H1 (cell line): ENCODE results near the gene MED12L. TPM values are rescaled to one million over a fixed set of nuclear protein-coding genes. Genes with fewer than 3 reads are reported as not detected.

Experiments
- CTBP2 ChIP-seq: IDR thresholded peaks from 2 replicates; pipeline ENCODE4 v1.7.0; 2011; ENCODE audit warnings: borderline replicate concordance, mild to moderate bottlenecking, moderate library complexity, mixed read lengths, low read length; ENCODE audit not compliant: insufficient read depth, insufficient read length
- EP300 ChIP-seq, 2 experiments: IDR thresholded peaks; 1 replicate in 1 of 2; 2 replicates in 1 of 2; pipeline ENCODE4 v1.6.1; 2011 to 2012; ENCODE audit warnings: low read depth in 2 of 2, low read length in 2 of 2, mild to moderate bottlenecking in 2 of 2, borderline replicate concordance in 1 of 2, inconsistent platforms in 1 of 2, moderate library complexity in 1 of 2
- FOSL1 ChIP-seq: IDR thresholded peaks from 2 replicates; pipeline ENCODE4 v1.6.1; 2011; ENCODE audit warnings: mild to moderate bottlenecking, low read depth, low read length, moderate library complexity; ENCODE audit not compliant: insufficient read depth
- GABPA ChIP-seq: IDR thresholded peaks from 2 replicates; pipeline ENCODE4 v1.6.1; 2011; ENCODE audit warnings: mild to moderate bottlenecking, low read length, moderate library complexity, borderline replicate concordance; ENCODE audit not compliant: insufficient read depth
- KDM1A ChIP-seq: fragments of 200-600, 300-600 bp; sonication (generic); IDR thresholded peaks from 2 replicates; pipeline ENCODE4 v1.7.1; 2016; ENCODE audit warnings: mild to moderate bottlenecking, low read length, borderline replicate concordance
- POU5F1 ChIP-seq: IDR thresholded peaks from 2 replicates; pipeline ENCODE4 v1.6.1; 2011; ENCODE audit warnings: low read depth, mild to moderate bottlenecking, low read length, moderate library complexity
- SAP30 ChIP-seq: fragments of 300-600 bp; sonication (generic); IDR thresholded peaks from 2 replicates; pipeline ENCODE4 v1.7.1; 2012; ENCODE audit warnings: low read length, moderate library complexity, mild to moderate bottlenecking, inconsistent platforms; ENCODE audit not compliant: insufficient read depth, insufficient replicate concordance
- TCF12 ChIP-seq: IDR thresholded peaks from 2 replicates; pipeline ENCODE4 v1.6.1; 2011; ENCODE audit warnings: low read depth, mild to moderate bottlenecking, low read length
- polyA plus RNA-seq, 7 experiments: library from polyadenylated mRNA; depleted of rRNA in 3 of 7; stranded (reverse) in 5 of 7; unstranded in 2 of 7; fragments of >200 nt in 5 of 7; fragments of 200-250 nt in 2 of 7; gene quantifications; 1 replicate in 5 of 7; 2 replicates in 1 of 7; 4 replicates in 1 of 7; pipeline versions ENCODE4 v1.2.1 to v1.2.3, GENCODE V29; 2011 to 2013; ENCODE audit warnings: missing spikeins in 2 of 7, mixed read lengths in 2 of 7
- total RNA-seq: library from RNA; stranded (reverse); fragmentation: NEBNext Ultra II Directional; extraction: Animal tissue kit (Norgen Biotek cat#: 25700); gene quantifications from 2 replicates; pipeline ENCODE4 v1.2.1, GENCODE V29; 2021

MED12L gene
- total and polyA plus RNA-seq, 2 of the 8 experiments (the other 6 are each of a cell fraction or from before 2014, with no cell fraction given) = 3.6 to 26.2 TPM

DNA sequence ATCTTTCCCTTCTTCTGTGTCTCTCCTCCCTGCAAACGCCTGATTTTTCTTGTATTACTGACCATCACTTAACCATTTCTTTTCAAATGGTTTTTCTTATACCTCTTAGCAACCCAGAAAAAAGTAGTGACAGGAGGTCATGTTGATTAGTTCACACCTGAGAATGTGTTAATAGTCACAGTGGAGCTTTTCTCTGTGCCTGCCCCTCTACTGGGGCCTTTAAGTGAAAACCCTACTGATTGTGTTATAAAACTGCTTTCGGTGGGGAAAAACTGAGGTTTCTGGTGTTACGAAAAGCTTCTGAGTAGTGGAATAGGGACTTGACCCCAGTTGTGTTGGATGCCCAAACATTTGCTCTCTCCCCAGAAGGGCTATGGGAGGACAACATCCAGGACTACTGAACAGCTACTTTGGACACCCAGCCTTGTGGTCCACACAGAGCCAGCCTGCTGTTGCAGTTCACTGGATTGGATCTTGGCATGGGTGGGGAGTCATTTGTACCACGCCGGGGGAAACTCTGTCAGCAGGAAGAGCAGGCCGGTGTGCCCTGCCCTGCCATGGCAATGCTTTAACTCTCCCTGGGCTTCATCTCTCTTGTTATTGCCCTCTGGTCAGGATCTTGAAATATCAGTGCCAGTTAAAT lies 220.8 kb downstream of the MED12L start (continued):
- TF ChIP-seq CTBP2 (no peak), FOSL1 (no peak), GABPA (no peak), EP300 (IDR thresholded peaks at IDR 0.05; ENCODE audit: borderline replicate concordance in 1 of 2, low read depth in 2 of 2, low read length in 2 of 2) (no peak), KDM1A (no peak), SAP30 (no peak), TCF12 (no peak), POU5F1 (no peak)
